ENCODE measurements around the gene HSPD1.
"Not testable (repeated sequence)": the region's sequence is repeated elsewhere in the genome, so short reads cannot be mapped to it uniquely, and the experiment has no call there.

The HSPD1 gene

DNA sequence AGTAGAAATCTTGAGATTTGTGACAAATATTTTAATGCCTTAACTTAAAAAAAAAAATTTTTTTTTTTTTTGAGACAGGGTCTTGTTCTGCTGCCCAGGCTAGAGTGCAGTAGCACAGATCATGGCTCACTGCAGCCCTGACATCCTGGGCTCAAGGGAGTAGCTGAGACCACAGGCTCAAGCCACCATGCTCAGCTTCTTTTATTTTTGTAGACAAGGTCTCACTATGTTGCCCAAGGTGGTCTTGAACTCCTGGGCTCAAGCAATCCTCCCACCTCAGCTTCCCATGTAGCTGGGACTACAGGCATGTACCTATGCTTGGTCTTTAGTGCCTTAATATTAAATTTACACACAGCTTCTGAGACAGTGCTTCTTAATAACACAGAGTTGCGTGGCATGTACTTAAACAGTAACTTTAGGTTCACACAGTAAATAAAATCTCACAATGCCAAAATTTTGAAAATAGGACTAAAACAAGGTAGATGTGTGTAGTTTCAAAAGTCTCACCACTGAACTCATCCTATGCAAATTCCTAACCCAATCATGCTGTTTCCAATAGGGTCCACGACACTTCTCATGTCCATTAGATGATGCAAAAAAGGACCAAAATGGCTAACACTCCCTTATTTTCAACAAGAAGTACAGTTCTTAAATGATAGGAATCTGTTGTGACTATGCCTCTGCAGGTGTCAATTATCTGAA lies 4.1 kb downstream of the HSPD1 start:
- DNase-seq: no peak

DNA sequence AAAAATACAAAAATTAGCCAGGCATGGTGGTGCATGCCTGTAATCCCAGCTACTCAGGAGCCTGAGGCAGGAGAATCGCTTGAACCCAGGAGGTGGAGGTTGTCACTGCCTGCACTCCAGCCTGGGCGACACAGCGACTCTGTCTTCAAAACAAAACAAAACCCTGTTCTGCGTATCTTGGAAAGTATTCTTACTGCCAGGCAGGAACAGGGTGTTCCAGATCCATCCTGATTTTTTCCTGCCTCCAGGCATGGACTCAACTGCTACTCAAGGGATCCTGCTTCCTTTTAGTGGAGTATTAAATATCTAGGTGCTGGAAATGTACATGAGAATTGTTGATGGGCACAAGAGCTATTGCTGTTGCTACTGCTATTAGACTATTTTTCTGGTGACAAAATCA lies 12.3 kb downstream of the HSPD1 start:
- no peak for DNase-seq

GRCh38 chr2:197486175-197486574 lies 13.5 kb downstream of the HSPD1 start:
- DNase-seq: no peak

DNA sequence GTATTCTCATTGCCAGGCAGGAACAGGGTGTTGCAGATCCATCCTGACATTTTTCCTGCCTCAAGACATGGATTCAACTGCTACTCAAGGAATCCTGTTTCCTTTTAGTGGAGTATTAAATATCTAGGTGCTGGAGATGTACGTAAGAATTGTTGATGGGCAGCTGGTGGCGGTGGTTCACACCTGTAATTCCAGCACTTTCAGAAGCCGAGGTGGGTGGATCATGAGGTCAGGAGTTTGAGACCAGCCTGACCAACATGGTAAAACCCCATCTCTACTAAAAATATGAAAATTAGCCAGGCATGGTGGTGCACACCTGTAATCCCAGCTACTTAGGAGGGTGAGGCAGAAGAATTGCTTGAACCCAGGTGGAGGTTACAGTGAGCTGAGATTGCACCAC lies 15.4 kb downstream of the HSPD1 start:
- not testable (repeated sequence) for DNase-seq

DNA sequence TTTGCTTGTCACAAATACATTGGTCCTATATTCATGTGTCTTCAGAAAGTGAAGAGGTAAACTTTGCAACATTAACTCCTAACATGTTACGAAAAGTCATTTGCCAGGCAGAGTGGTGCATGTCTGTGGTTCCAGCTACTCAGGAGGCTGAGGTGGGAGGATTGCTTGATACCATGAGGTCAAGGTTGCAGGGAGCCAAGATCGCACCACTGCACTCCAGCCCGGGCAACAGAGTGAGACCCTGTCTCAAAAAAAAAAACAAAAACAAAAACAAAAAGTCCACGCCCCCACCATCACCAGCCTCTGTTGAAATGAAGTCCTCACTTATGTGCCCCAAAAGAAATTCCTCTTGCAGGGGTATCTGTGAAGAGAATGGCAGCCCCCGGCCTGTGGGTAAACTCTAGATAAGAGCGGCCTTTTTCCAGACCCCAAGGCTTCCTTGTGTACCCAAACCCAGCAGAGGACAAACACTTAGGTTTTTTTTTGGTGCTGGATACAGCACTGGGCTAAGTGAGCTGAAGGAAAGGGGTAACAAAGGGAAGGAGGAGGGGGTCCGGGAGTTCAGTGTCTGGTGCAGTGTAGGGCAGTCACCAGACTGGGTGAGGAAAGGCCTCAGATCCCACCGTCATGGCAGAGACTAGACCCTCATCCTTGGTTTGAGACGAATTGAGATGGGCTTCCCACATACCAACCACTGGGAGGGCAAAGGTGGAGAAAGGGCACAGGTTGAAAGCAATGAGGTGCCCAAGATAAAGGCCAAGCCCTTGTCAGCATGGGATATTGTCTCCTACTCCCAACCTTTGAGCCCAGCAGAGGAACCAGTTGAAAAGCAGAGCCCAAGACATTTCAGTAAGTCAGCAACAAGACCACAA lies 19.2 kb downstream of the HSPD1 start:
- no peak for DNase-seq

- no peak for DNase-seq
Observed at GRCh38 chr2:197477797-197478196, 21.8 kb downstream of the HSPD1 start.

DNA sequence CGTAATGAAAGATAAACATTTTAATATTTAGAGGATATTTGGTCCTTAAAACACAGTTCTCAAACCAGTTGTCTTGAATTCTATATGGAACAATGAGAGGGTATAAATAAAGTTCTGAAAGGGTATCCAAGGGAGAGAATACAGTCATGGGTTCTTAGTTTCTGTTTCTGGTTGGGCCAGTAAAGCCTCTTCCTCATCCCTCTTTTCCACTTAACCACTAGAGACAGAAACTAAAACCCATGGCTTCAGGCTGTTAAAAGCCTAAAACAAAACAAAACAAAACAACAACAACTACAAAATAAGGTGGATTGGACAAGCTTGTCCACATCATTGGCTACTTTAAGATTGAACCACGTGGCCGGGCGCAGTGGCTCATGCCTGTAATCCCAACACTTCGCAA lies 27.5 kb downstream of the HSPD1 start:
- DNase-seq: no peak

DNA sequence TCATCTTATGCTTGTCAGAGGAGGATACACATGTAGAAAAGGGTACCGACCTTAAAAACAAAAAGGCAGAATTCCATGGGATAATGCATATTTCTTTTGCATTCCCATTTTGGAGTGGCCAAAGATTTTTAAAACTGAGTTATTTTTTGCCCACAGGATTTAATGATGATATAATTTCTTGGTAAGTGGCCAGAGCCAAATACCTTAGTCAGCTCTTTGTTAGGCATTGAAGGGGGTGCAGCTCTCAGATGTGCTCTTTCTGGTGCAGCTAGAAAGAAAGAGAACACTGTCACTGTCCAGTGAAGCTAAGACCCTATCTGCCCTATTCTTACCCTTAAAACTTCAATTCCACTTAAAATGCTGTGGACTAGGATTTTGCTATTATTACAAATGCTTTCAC lies 35.5 kb downstream of the HSPD1 start:
- no peak for DNase-seq

- no peak for DNase-seq
Observed at GRCh38 chr2:197461057-197461456, 38.6 kb downstream of the HSPD1 start.

- no peak for DNase-seq
Observed at GRCh38 chr2:197460649-197461048, 39.0 kb downstream of the HSPD1 start.

DNA sequence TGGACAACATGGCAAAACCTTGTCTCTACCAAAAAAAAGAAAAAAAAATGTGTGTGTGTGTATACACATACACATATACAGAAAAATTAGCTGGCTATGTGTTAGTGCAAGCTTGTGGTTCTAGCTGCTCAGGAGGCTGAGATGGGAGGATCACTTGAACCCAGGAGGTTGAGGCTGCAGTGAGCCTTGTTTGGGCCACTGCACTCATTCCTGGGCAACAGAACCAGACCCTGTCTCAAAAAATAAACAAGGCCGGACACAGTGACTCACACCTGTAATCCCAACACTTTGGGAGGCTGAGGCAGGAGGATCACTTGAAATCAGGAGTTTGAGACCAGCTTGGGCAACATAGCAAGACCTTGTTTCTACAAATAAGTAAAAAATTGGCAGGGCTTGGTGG lies 44.2 kb downstream of the HSPD1 start:
- no peak for DNase-seq

GRCh38 chr2:197454923-197455322 lies 44.7 kb downstream of the HSPD1 start:
- no peak for DNase-seq

DNA sequence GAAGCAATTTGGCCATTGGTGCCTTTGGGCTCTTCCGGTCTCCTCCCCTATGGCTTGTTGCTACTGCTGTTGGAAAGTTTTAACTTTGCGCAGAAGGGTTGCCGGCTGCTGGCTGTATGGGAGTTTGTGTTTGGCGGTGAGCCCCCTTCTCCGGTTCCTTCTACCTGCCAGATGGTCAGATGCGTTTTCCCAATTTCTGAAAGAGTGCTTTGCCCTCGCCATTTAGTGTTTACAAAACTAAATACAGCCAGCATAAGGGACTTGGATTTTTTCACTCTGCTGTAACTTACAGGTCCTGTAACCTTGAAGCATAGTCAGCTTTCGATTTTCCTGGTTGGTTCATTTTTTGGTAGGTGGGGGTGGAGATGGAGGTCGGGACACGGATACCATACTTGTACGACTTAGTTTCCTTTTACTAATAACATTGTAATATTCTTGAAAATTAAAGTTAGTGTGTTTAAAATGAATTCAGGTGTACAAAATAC lies 45.7 kb downstream of the HSPD1 start:
- no peak for DNase-seq

- DNase-seq: peak; percentile 91
Observed at GRCh38 chr2:197453123-197453913, 46.3 kb downstream of the HSPD1 start, which contains the start of gene COQ10B. Gene COQ10B (plus strand): TSS chr2:197453552. CDS start chr2:197453561, 9 bp downstream.

DNA sequence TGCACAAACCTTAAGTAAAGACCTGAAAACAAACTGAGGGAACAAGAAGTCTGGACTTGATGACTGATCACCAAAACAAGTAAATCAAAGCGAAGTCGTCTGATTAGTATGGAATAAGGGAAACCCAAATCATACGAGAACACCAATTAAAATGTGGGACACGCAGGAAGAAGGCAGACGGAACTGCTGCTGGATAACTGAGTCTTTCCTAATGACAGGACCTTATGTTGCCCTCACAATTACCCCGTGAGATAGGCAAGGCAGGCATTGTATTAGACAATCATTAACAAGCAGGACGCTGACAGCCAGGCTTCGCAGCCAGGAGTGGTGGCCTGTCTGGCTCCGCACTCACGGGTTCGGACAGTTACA lies 46.9 kb downstream of the HSPD1 start:
- no peak for DNase-seq

DNA sequence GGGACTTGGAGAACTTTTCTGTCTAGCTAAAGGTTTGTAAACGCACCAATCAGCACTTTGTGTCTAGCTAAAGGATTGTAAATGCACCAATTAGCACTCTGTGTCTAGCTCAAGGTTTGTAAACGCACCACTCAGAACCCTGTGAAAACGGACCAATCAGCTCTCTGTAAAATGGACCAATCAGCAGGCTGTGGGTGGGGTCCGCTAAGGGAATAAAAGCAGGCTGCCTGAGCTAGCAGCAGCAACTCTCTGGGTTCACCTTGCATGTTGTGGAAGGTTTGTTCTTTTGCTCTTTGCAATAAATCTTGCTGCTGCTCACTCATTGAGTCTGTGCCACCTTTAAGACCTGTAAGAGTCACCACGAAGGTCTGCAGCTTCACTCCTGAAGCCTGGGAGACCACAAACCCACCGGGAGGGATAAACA lies 48.7 kb downstream of the HSPD1 start:
- not testable (repeated sequence) for DNase-seq

- DNase-seq: peak; percentile 8
Observed at GRCh38 chr2:197450465-197450864, 49.2 kb downstream of the HSPD1 start.

GRCh38 chr2:197446844-197447243 lies 52.8 kb downstream of the HSPD1 start:
- no peak for DNase-seq

DNA sequence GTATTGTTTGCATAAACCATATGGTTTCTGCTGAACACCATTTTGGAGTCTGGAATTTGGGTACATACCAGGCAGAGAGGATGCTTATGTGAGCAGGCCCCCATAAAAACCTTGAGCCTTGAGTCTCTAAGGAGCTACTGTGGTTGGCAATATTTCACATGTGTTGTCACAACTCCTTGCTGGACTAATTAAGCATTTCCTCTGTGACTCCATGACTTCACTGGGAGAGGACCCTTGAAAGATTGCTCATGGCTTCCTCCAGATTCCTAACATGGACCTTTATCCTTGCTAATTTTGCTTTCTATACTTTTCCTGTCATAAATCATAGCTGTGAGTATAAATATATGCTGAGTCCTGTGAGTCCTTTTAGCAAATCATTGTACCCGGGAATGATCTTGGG lies 53.9 kb downstream of the HSPD1 start:
- DNase-seq: no peak

- DNase-seq: no peak
Observed at GRCh38 chr2:197442857-197443256, 56.8 kb downstream of the HSPD1 start.

DNA sequence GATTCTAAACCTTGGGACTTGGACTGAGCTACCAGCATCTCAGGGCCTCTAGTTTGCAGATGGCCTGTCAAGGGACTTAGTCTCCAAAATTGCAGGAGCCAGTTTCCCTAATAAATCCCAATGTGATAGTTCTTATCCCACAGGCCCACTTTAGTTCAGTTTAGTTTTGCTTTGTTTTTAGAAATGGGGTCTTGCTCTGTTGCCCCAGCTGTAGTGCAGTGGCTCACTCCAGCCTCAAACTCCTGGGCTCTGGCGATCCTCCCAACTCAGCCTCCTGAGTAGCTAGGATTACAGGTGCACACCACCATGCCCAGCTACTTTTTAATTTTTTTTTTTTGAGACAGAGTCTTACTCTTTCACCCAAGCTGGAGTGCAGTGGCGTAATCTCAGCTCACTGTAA lies 62.3 kb downstream of the HSPD1 start:
- DNase-seq: no peak
